GM04504 (cell line): Measurements from ENCODE around the gene KIF3B.
"Not testable (repeated sequence)": the region's sequence is repeated elsewhere in the genome, so short reads cannot be mapped to it uniquely, and the experiment has no call there.

Experiments
- DNase-seq: peaks from one replicate; pipeline ENCODE4 v3.0.0-alpha.2; 2012; ENCODE audit warnings: low read depth

KIF3B gene

DNA sequence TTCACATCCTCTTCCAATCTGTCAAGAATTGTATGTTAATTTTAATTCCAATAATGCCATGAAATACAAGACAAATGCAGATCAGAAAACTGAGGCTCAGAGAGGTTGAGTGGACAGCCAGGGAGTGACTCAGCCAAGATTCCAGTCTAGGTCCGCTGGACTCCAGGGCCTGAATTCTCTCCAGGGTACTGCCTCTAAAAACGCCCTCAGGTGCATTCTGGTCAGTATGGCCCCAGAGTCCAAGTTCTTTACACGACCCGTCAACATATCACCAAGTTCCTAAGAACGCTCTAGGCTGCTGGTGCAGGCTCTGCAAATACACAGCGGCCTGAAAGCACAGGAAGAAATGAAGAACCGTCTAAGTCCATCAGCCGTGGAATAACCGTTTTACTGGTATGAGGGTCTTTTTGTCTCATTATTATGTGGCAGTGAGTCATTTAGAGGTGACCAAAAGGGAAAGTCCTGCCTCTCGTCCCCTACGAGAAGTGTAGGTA is 80.0 kb downstream of the KIF3B start:
- DNase-seq, result no peak

DNA sequence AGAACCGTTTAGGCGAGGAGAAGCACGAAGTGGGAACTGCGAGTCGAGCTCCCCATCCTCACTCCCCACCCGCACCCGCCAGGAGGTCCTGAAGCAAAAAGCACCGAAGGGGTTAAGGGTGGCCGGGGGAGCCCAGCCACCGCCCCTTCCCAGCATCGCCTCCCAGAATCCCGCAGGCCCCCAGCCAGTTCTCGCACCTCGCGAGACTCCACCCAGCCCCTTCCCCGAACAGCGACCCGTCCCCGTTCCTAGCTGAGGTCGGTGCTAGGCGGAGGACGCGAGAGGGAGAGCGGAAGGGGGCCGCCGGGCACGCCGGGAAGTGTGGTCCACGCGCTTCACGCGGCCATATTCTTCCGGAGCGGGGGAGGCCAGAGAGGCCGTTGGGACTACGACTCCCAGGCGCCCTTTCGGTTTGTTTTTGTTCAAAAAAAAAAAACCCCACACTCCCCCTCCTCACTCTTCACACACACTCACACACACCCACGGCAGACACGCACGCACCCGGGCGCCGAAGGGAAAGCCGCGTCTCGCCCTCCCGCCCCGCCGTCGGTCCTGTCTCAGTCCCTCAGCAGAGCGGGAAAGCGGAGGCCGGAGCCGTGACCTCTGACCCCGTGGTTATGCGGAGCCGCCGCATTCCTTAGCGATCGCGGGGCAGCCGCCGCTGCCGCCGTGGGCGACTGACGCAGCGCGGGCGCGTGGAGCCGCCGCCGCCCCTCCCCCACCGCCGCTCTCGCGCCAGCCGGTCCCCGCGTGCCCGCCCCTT is 80.6 kb downstream of the KIF3B start, which contains the start of gene ASXL1:
Gene ASXL1, plus strand, starts transcription at position 463 of the 763 bp plus-strand sequence. CDS start 445 bp downstream, outside the sequence.
- peak; percentile 87 for DNase-seq

DNA sequence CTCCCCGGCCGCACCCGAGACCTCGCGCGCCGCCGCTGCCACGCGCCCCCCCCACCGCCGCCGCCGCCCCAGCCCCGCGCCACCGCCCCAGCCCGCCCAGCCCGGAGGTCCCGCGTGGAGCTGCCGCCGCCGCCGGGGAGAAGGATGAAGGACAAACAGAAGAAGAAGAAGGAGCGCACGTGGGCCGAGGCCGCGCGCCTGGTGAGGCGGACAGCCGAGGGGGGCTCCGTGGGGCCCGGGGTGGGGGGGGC is 81.1 kb downstream of the KIF3B start:
- DNase-seq, result no peak

DNA sequence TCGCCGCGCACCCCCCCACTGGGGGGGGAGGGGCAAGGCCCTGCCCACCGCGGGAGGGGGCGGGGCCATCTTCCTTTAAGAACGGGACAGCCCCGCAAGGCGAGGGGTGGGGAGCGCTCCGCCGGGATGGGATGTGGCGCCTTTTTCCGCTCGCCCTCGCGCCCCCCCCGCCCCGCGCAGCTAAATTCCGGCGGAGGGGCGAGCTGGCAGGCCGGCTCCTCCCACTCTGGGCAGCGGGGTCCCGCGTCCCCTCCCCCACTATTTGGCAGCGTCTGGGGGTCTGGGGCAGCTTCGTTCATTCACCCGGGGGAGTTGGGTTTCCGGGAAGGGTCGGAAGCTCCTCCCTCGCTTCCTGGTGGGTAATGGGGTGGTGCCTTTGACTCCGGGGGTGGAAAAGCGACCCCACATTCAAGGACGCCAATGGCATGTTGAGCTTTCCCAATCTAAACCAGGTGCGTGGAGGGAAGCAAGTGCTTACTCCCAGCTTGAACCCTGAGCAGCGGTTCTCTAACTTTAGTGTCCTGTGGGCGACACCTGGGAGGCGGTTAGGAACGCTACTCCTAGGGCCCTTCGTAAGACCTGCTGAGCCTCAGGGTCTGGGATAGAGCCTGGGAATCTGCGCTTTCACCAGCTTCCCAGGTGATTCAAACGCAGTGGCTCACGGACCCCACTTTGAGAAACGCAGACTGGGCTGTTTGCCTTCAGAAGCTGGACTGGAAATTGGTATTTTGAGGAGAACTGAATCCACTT is 81.6 kb downstream of the KIF3B start:
- no peak for DNase-seq

DNA sequence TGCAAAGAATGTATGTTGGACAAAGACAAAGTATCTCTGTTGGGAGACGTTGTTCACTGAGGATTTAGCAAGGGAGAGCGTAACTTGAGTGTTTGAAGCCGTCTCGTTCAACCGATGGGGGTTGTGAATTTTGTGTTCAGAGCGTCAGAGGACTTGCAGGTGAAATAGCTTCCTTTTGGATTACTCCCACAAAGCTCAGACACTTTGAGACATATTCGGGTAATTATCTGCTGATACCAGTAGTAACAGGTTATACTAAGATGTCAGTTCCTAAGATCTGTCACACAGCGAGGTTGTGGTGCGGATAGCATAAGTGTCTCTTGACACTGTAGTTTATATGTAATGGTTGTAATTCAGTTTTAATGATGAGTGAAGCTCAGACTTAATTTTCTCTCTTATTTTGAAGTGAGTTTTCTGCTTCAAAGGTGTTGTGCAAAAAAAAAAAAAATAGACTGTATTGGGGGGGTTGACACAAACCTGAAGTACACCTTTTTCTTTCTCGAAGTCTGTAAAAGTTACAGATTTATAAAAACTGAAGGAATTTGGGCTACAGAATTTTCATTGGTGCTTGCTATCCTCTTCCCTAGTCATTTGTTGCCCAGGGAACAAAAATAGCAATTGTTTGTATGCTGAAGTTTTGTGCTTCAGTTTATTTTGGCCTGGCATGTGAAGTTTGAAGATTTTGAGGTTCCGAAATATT is 82.3 kb downstream of the KIF3B start:
- DNase-seq, result no peak

DNA sequence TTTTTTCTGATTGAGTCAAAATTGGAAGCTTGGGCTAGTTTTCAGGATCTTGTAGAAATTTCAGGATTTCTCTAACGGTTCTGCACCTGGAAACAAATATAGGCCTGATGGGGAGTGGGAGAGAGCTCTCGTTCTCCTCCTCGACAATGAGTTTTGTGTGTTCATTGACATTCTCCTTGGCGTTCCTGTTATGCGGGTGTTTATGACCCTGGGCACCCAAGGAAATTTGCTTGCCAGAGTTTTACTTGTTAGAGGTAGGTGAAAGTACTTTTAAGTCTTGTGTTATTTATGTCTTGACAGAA is 82.8 kb downstream of the KIF3B start:
- DNase-seq, result no peak

DNA sequence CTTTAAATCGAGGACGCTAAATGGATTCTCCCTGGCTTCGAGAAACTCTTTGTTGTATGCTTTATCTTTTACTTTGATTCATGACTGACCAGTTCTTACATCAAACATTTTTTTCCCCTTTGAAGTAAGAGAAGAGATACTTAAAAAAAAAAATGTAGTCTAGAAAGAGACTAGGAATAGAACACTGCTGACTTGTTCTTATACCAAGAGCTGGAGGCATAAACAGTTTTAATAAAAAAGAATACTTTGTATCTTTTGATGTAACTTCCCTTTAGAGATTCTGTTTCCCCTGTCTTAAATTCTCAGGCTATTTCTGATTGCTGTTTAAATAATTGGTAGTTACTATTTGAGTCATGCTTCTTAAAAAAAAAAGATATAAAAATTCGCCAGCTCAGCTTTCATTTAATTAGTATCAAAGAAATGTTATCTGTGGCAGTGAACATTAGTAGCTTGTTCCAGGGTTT is 85.5 kb downstream of the KIF3B start:
- no peak for DNase-seq

DNA sequence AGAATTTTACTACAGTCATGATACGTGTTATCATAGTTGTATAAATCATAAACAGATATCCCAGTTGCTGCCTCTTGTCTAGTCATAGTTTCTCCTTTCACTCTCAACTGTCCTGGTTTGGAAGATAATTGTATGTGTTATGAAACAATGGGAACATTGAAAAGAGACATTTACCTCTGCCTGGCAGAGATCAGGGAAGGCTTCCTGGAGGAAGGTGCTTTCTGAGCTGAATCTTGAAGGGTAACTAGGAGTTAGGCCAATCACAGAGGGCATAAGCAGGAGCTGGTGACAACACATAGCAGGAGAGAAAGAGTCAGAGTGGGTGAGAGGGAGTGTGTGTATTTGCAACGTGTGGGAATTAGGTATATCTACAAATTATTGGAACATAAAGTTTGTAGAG is 86.0 kb downstream of the KIF3B start:
- DNase-seq, result no peak

DNA sequence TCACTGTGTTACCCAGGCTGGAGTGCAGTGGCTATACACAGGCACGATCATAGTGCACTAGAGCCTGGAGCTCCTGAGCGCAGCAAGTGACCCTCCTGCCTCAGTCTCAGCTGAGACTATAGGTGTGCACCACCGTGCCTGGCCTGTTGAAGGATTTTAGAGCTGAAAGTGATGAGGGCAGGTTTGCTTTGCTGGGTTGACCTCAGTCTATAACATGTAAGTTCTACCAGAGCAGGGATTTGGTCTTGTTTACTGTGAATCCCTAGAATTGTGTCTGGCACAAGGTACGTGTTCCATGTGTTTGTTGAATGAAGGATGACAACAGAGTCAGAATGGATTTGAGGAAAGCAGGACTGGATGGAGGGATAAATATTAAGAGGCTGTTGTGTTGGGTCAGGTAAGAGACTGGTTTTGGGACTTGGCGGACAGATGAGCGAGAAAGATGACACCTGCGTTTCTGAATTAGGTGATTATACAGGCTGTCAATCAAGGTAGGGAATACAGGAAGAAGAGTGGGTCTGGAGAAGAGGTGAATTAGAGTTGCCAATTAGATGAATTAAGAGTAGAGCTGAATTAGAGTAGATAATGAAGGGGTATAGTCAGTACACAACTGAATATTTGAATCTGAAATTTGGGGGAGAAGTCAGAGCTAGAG is 87.2 kb downstream of the KIF3B start:
- no peak for DNase-seq

DNA sequence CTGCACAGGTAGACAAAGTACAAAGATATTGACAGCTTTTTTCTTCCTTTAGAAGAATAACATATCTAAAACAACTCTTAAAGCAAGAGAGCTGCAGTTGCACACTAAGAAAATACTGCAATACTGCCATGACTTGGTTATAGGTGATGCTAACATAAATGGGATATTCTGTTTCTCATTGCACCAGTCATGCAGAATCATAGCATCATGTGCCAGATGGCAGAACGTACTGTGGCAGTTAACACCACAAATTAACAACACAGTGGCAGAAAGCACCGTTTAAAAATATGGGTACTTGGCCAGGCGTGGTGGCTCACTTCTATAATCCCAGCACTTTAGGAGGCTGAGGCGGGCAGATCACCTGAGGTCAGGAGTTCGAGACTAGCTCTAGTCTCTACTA is 88.1 kb downstream of the KIF3B start:
- DNase-seq, result no peak

DNA sequence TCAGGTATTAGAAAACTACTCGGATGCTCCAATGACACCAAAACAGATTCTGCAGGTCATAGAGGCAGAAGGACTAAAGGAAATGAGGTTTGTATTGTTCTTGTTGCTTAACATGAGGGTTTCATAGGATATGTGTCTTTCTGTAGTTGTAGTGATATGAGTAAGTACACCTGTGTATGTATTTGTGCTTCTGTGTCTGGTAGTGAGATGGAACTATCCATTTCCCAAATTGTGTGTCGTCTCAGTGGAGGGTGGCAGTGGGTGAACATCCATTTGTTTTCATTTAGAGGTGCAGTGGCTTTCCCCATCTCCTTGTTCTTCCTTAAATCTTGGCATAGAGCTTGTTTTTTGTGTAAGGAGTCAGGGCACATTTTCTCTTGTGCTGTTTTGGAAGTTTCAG is 88.9 kb downstream of the KIF3B start:
- no peak for DNase-seq

DNA sequence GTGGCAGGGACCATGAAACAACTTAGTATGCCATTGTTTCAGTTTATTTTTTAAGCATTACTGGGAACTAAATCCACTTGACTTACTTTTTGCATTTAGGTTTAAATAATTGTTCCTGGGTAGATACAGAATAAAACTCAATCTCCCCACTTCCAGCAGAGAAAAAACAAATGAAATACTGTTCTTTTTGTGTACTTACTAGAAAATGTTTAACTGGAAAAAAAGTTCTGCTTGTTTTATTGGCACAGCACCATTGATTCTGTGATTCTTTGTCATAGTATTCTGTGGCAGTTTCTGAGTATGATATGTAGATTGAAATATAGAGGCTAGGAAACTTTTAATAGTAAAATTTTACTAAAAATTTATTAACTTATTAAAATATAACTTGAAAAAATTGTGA is 90.9 kb downstream of the KIF3B start:
- no peak for DNase-seq

DNA sequence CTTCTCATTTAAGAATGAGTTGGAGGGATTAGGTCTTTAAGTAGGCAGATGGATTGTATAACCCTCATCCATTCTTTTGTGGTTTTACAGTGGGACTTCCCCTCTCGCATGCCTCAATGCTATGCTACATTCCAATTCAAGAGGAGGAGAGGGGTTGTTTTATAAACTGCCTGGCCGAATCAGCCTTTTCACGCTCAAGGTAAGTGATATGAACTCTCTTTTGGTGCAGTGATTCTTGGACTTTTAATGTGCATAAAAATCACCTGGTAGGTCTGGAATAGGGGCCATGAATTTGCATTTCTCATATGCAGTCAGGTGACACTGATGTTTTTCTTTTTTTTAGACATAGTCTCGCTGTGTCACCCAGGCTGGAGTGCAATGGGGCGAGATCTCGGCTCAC is 91.5 kb downstream of the KIF3B start:
- DNase-seq, result no peak

DNA sequence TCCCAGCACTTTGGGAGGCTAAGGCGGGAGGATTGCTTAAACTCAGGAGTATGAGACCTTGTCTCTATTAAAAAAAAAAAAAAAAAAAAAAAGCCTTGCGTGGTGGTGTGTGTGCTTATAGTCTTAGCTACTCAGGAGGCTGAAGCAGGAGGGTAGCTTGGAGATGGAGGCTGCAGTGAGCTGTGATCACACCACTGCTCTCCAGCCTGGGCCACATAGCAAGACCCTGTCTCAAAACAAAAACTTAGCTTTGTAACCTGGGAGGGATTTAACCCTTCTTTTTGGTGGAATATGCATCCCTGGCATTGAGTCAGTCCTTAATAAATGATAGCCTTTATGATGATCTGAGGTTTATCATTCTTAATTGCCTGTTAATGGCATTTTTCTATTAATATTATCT is 93.4 kb downstream of the KIF3B start:
- DNase-seq, result no peak

DNA sequence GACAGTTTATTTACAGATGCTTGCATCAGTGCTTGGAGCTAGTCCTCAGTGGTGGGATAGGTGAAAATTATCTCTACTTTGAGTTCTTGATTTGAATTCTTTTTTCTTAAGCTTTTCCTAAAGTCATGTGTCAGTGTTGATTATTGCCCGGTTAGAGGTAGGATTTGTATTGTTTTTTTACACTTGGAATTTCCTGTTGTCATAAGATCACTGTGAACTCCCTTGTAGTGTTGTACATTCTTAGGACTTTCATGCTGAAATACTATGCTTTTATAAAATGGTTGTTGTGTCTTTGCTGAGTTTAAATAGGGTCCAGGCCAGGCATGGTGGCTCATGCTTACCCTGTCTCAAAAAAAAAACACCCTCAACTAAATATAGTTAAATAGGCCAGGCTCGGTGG is 101.0 kb downstream of the KIF3B start:
- no peak for DNase-seq

DNA sequence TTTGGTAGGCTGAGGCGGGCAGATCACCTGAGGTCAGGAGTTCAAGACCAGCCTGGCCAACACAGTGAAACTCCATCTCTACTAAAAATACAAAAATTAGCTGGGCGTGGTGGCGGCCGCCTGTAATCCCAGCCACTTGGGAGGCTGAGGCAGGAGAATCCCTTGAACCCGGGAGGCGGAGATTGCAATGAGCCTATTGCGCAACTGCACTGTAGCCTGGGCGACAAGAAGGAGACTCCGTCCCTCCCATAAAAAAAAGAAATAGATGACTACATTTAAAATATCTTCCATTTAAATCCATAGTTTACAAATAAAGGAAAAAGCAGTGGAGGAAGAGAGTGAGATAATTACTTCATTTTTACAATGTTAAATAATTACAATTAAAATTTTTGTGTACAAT is 102.6 kb downstream of the KIF3B start:
- not testable (repeated sequence) for DNase-seq

DNA sequence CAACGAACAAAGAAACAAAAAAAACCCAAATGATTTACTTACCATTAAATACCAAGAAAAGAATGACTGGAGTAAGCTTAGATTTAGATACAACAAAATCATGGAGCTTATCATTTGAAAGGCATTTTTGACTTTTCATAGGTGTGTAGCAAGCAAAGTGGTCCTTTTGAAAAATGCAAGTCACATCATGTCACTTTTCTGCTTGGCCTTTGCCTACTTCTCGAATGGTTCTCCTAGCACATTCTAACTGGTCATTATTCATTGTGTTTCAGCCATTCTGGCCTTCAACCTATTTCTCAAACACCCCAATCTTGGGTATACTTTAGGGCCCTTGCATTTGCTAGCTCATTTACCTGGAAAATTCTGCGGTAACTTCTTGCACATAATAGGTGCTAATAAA is 103.3 kb downstream of the KIF3B start:
- no peak for DNase-seq

DNA sequence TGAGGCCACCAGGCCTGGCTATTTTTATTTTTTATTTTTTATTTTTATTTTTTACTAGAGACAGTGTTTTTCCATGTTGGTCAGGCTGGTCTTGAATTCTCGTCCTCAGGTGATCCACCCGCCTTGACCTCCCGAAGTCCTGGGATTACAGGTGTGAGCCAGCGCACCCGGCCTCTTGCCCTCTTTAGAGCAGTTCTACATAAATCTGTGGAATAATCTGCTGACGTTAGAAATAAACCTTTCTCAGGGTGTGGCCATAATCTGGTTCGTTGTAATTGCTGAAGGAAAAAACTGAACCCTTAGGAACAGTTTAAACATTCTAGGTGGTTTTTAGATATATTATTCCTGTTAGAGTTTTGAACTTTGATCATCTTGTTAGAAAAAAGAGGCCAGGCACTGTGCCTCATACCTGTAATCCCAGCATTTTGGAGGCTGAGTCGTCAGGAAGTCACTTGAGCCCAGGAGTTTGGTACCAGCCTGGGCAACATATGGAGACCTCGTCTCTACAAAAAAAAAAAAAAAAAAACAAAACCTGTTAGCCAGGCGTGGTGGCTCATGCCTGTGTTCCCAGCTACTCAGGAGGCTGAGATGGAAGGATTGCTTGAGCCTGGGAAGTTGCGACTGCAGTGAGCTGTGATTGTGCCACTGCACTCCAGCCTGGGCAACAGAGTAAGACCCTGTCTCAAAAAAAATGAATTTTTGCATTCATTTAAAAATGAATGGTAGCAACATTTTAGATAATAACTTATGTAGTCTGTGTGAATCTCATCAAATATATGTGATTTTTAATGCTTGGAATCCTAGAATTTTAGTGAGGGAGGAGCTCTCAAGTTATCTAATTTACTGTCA is 104.9 kb downstream of the KIF3B start:
- DNase-seq, result no peak

DNA sequence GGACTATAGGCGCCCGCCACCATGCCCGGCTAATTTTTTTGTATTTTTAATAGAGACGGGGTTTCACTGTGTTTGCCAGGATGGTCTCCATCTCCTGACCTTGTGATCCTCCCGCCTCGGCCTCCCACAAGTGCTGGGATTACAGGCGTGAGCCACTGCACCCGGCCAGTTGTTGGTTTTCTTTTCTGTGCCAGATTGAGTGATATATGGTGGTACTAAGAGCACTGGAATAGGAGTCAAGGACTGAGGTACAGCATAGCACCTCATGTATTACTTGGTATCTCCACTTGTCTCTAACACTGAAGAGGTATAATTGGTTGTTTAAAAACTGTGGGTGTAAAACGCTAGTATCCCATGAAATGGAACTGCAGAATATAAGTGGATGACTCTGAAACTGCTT is 106.0 kb downstream of the KIF3B start:
- not testable (repeated sequence) for DNase-seq
